Fibroblast of pulmonary artery (primary cell): ENCODE data around the gene ELF2.

Source experiments
- DNase-seq: peaks from one replicate; pipeline ENCODE4 v3.0.0-alpha.2; 2010; ENCODE audit warnings: low read depth
- H3K4me3 ChIP-seq: replicated peaks from 2 replicates; pipeline ENCODE4 v1.5.1; 2011; ENCODE audit warnings: low read depth, mild to moderate bottlenecking, control low read depth, low read length, moderate library complexity
- CTCF ChIP-seq: IDR thresholded peaks from 2 replicates; pipeline ENCODE4 v1.5.1; 2011; ENCODE audit warnings: mild to moderate bottlenecking, control low read depth, low read length, inconsistent platforms; ENCODE audit errors: missing control alignments

The ELF2 gene

GRCh38 chr4:139188648-139189416 lies 11.8 kb upstream of the ELF2 start:
- no peak for TF ChIP-seq CTCF
- no peak for DNase-seq
- H3K4me3 ChIP-seq = no peak overlapping the region

GRCh38 chr4:139184129-139184528 lies 7.1 kb upstream of the ELF2 start:
- TF ChIP-seq CTCF = peak; percentile 25
- H3K4me3 ChIP-seq = no peak overlapping the region
- peak; percentile 70 for DNase-seq

- H3K4me3 ChIP-seq = peak overlapping the region; percentile 82
- TF ChIP-seq CTCF = no peak
Observed at GRCh38 chr4:139177869-139178619, 1.0 kb upstream of the ELF2 start.

GRCh38 chr4:139176302-139177048 lies 543 bp downstream of the ELF2 start:
- DNase-seq = peak; percentile 76
- H3K4me3 ChIP-seq = peak overlapping the region; percentile 82
- TF ChIP-seq CTCF = no peak

More at GRCh38 chr4:139177869-139178619, 1.0 kb upstream of the ELF2 start:
- peak; percentile 95 for DNase-seq

- peak; percentile 55 for DNase-seq
- no peak for TF ChIP-seq CTCF
- H3K4me3 ChIP-seq = peak overlapping the region; percentile 82
Observed at GRCh38 chr4:139175646-139176301, 1.2 kb downstream of the ELF2 start.

- peak; percentile 60 for DNase-seq
- no peak for TF ChIP-seq CTCF
- H3K4me3 ChIP-seq = no peak overlapping the region
Observed at GRCh38 chr4:139171876-139172691, 4.9 kb downstream of the ELF2 start.
